ENCODE measurements around the gene NBAS.
A peak's percentile ranks its signal among the peaks of the same experiment; 100 is the strongest.
"Not testable (repeated sequence)": the region's sequence is repeated elsewhere in the genome, so short reads cannot be mapped to it uniquely, and the experiment has no call there.

The NBAS gene

DNA sequence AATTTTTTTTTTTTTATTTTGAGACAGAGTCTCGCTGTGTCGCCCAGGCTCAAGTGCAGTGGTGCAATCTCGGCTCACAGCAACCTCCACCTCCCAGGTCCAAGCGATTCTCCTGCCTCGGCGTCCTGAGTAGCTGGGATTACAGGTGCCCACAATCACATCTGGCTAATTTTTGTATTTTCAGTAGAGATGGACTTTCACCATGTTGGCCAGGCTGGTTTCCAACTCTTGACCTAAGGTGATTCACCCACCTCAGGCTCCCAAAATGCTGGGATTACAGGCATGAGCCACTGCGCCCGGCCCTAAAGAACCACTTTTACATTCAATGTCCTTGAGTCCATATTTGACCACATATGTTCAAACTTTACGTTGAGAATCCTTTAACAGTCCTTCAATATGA, 156.6 kb downstream of the NBAS start:
- DNase-seq = not testable (repeated sequence)

DNA sequence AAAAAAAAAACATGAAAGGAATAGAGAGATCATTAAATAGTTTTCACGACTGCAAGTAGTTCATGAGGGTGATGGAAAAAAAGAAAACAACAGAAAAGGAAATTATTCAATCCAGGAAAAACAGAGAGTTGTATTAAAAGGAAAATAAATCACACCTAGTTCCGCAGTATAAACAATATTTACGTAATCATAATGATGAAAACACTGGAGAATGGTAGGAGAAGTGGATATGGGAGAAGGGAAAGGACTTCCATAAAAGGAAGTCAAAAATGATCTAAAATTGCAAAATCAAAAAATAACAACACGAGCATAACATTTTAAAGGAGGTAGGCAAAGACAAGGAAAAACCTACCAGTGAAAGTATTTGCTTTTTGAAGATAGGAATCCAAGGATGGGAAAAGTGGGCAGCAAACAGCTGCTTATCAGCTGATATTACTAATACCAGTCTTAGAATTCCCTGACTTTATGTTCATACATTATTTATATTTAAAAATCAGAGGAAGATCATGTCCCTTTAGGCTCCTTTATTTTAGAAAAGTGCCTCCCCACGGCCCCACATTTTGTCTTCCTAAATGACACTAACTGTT, 160.8 kb downstream of the NBAS start:
- no peak for DNase-seq

DNA sequence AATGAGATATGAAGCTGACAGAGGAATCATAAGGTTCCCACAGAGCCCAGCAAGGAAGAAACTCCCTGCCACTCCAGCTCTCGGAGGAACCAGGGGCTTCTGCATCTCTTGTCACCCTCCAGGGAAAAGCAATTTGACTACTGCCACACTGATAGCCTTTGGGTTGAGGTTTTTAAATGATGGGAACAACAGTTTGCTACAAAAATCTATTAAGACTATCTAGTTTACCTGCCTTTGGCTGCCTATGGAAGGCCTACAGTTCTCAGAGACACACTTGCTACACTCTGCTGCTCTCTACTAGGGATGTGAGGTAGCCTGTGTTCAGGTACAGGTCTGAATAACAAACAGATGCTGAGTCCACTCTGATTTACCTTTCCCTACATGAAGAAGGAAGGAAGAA, 161.9 kb downstream of the NBAS start:
- DNase-seq = no peak

DNA sequence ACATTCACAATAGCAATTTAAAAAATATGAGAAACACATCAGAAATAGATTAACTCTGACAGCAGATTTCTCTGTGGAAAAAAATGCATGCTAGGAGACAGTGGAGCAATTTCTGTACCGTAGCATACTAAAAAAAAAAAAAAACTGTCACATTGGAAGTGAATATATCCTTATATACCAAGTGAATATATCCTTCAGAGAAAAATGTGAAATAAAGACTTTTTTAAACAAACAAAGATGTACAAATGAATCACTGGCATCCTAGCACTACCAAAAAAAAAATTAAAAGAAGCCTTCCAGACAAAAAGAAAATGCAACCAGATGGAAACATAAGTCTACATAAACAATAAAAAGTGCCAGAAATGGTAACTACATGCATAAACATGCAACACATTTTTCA, 169.4 kb downstream of the NBAS start:
- DNase-seq = no peak

DNA sequence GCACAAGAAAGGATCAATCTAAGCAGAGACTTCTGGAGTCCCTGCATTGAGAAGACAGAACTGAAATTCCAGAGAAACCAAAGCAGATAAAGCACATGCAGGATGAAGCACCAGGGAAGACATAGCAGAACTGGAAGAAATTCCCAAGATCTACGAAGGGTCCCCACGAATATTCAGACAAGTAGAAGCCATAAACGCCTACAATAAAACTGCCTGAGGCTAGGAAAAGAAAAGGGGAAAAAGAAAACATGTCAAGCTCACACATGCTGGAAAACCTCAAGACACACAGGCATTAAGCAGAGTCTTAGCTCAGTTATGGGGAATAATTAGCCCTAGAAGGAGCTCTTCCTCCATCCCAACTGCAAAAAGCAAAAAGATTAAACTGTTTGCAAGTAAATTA, 171.2 kb downstream of the NBAS start:
- DNase-seq = no peak

DNA sequence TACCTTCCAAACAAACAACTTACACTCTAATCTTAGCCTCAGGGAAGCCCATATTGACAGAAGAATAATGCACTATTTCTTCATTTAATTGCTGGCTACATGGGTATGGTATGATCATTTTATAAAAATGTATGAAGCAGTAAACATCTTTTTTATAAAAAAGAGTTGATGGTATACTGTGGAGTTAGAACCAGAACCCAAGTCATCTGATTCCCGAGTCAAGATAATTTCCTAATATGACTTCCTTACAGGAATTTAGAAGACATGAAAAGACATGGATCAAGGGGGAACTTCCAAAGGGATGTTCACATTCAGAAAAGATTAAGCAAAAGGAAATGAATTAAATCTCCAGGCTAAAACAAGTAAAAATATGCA, 171.8 kb downstream of the NBAS start:
- no peak for DNase-seq

DNA sequence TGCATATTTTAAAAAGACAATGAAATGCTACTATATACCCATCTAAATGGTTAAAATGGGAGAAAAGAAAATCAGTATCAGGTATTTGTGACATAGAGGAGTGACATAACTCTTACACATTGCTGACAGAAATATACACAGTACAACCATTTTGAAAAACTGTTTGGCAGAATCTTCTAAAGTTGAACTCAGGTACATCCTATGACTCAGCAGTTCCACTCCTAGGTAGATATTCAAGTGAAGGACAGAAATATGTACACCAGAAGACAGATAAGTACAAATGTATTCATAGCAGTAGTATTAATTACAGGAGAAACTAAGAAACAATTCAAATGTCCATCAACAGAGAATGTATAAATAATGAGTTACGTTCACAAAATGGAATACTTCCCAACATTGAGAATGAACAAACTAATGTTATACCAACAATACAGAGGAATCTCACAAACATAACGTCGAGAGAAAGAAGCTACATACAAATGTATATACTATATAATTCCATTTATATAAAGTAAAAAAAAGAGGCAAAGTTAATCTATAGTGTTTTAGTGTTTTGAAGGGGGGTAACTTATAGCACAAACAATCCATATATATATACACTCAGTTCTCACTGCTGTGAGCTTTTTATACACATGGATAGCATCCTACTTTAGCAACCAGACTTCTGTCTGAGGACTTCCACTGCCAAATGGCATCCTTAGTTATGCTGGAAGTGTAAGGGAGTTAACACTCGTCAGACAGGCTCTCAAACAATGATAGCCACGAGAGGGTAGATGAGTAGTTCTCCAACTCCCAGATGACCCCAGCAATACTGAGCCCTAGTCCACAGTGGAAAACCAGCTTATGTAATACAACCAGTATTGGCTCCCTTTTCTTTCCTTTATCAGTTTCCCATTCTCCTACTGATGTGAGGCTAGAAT, 172.5 kb downstream of the NBAS start:
- no peak for DNase-seq

DNA sequence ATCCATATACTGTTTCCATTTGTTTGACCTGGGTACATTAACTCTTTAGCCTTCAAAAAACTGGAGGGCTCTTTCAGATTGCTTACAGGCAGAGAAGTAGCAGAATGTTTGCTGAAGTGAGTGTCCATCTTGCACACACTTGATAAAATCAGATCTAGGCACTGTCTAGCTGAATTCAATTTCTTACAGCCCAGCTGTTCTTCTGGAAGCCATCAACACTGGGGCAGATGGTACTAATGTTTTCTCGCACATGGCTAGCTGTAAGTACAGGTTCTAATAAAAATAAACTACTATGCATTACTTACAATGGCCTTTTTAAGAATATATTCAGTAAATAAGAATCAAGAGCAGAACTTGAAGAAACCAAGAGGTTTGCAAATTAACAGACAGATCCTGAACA, 175.9 kb downstream of the NBAS start:
- DNase-seq = peak; percentile 4

DNA sequence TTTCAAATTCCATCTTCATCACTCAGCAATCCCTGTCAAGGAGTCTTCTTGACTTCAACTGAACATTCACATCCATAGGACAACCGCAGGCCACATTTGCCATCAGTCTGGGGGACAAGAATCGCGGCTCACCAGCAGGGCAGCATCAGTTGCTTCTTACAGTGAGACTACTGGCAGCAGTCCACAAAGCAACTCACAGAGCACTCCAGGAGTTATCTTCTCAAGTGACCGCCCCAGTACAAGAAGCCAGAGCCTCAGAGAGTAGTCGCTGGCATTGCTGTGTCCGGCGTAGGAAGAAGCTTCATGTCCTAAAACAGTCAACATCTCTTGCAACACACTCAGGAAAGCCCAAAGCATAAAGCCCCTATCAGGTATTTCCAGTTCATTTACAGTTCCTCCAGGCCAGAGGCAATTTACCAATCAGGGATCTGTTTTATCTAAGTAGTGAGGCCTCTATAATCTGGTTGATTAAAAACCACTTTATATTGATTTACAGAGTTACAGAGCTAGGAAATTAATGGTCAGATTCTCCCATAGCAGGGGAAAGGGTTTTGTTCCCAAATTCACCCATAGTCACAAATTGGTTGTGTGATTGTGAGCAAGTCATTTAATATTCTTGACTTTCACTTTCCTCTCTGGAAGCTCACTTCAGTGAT, 177.3 kb downstream of the NBAS start:
- DNase-seq = no peak

DNA sequence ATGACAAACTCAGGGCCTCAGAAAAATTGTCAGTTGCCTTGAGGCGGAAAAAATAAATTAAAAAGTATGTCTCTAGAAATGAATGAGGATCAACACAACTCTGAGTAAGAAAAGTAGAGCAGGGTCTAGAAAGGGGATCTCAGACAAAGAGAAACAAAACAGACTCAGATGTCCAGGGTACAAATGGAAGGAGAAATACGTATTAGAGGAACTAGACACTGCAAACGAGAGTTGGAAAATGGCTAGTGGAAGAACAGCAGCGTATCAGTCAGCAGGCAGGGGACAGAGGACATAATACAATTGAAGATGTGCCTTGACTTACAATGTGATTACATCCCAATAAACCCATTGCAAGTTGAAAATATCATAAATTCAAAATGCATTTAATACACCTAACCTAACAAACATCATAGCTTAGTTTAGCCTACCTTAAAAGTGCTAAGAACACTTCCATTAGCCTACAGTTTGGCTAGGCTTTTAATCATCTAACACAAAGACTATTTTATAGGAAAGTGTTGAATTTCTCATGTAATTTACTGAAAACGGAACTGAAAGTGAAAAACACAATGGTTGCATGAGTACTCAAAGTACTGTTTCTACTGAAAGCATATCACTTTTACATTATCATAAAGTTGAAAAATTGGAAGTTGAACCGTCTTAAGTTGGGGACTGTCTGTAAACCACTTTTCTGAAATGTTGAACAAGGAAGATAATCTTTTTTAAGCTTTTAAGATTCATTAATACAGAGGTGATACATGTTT, 182.8 kb downstream of the NBAS start:
- DNase-seq = no peak

DNA sequence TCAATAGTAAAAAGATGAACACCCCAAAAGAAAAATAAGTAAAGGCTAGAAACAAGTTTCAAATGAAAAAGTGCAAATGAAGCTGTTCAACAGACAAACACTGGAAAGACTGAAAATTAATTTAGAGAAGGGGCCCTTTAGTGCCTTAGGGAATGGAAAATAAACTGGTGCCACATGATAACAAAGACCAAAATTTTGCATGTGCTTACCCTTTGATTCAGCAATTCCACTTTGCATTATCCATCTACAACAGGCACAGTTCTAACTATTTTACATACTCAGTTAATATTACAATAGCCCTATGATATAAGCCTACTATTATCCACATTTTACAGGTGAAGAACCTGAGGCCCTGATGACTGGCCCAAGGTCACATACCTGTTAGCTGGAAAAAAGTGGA, 183.9 kb downstream of the NBAS start:
- no peak for DNase-seq

DNA sequence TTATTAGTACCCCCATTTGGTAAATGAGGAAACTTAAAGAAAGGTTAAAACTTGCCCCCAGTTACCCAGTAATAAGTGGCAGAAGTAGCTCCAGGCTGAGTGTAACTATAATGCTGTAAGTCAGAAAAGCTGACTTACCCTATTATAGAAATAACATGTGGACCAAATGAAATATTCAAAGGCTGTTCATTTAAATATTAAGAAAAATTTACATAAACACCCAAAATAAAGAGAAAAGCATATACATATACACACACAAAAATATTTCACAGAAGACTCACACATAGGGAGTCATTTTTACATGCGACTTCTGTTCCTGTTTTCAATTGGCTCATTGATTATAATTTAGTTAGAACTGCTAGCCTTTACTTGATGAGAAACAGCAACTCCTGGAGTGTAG, 189.1 kb downstream of the NBAS start:
- DNase-seq = no peak

DNA sequence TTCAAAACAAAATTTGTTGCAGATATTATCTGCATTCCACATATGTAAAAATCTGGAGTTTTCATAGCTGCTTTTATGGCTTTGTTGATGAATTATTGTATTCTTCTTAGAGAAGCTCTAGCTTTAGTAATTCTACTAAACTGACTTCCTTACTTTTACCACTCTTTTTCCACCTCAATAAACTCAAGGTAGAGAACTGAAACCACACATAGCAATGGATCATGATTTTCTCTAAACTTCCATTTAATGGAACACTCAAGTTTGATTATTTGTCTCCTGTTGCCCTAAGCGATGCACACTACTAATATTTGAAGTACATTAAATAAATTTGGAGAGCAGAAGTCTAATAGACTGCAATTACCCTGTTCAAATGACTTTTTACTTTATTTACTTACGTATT, 192.0 kb downstream of the NBAS start:
- DNase-seq = no peak

DNA sequence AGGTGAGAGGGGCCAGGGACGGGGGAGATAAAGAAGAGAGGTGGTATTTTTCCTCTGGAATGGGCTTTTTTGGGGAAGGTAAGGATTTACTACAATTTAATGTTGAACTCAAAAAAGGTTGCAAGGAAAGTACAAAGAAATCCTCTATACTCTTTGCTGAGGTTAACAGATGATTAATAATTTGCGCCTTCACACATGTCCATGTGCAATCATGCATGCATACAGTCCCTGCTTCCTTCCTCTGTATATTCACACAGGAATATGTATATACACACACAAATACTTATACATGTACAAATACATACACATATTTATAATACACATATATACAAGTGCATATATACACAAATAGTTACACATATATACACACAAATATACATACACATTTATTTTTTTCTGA, 193.4 kb downstream of the NBAS start:
- no peak for DNase-seq

DNA sequence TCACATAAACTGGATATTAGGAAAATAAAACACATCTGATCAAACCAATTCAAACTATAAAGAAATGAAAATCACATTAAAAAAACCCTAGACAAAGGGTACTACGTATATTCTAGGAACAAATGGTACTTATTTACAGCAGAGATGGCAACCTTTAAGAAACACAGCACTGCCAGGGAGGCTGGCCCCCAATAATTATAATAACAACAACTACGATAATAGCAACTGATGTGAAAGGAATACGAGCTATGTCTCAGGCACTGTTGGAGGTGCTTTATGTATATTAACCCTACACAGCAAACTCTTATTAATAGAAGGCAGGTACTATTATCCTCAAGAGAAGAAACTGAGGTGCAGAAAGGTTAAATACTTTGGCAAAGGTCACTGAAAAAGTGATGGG, 193.9 kb downstream of the NBAS start:
- no peak for DNase-seq

DNA sequence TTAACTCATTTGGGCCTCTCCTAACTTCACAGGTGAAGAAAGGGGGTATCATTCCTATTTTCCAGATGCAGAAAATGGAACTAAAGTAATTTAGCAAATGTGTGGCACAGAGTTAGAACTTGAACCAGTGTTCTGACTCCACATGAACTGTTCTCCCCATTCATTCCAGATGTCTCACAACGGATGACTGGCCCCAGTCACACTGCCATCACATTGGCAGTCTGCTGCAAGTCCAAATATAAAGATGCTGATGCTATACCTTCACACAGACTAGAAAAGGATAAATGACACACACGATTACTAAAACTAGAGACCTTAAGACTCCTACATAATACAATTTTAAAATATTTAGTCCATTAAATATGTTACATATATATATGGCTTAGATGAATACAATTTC, 195.7 kb downstream of the NBAS start:
- DNase-seq = no peak

DNA sequence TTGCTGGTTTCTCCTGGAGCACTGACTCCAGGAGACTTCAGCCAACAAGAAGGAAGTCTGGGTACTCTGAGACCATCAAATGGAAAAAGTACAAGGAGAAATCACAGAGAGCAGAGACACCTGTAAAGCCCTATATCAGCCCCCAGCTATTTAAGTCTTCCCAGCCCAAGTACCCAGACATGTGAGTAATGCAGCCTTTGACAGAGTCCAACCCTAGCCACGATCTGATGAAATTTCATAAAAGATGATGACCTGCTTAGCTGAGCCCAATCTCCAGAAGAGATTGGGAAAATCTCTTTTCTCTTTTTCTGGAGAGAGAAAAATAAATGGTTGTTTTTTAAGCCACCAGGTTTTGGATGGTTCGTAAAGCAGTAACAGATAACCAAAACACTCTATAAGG, 196.6 kb downstream of the NBAS start:
- DNase-seq = no peak

DNA sequence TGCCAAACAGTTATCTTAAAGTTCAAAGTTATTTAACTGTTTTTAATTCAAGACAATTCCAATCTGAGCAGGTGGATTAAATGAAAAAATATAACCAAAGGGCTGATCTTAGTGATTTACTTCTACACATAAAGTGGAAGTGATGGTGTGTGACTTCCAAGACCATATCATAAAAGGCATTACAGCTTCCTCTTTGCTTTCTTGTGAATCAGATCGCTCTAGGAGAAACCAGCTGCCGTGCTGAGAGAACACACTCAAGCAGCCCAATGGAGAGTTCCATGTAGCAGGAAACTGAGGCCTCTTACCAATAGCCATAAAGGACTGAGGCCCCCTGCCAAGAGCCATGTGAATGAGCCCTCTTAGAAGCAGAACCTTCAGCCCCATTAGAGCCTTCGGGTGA, 197.4 kb downstream of the NBAS start:
- DNase-seq = no peak

DNA sequence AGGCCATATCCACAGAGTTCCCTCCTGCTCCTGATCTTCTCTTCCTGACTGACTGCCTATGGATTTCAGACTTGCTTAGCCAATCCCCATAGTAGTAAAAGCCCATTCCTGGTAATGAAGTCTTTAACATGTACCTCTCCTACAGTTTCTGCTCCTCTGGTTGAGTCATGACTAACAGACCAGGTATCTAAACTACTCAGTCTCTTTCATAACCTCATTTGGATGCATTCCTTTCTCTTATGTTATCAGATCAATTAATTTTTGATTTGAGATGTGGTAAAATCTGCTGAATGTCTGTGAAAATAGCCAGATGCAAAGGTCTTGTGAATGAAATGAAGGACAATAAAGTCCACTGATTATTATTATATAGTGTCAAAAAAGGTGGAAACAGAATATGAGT, 198.0 kb downstream of the NBAS start:
- DNase-seq = no peak

DNA sequence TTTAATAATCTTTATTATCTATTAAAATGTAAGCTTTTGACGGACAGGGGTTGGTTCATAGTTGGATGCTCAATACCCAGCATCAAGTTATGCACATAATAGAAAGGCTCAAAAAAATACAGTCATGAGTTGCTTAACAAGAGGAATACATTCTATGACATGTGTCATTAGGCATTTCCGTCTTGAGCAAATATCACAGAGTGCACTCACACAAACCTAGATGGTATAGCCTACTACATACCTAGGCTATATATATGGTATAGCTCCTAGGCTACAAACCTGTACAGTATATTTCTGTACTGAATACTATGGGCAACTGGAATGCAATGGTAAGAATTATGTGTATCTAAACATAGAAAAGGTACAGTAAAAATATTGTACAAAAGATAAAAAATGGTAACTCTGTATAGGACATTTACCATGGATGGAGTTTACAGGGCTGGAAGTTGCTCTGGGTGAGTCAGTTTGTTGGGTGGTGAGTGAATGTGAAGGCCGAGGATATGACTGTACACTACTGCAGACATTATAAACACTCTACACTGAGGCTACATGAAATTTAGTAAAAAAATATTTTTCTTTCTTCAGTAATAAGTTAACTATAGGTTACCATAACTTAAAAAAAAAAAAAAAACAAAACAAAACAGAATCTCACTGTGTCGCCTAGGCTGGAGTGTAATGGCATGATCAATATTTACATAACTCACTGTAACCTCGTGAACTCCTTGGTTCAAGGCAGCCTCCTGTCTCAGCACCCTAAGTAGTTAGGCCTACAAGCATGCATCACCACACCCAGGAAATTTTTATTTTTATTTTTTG, 201.2 kb downstream of the NBAS start:
- no peak for DNase-seq

DNA sequence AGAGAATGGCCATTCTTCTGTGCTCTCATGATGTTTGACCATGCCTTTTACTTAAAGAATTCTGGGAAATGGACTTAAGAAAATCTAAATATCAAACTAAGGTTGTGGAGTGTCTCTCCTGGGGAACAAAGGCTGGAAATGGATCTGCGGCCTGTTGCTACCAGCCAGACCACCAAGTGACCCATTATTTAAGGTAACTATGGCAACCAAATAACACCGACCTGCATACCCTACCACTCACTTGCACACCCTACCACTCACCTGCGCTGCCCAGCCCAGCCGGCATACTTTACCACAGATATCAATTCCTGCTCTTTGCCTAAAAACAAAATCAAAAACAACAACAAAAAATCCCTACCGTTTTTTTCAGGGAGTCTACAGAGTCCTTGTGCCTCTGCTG, 203.2 kb downstream of the NBAS start:
- no peak for DNase-seq

DNA sequence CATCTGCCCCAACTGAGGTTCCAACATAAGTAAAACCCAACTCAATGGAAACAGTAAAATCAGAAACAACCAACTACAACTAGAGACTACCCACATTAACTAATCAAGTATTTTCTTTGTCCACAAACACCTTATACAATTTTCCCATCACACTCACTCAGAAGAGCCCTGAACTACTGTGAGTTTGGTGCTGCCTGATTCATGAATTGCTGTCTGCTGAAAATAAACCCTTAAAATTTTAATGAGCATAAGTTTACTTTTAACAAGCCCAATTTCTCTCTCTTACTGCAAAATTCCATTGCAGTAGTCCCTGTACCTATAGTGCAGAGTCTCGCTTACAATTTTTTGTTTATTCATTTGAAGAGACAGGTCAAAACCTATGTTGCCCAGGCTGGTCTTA, 203.9 kb downstream of the NBAS start:
- DNase-seq = no peak

DNA sequence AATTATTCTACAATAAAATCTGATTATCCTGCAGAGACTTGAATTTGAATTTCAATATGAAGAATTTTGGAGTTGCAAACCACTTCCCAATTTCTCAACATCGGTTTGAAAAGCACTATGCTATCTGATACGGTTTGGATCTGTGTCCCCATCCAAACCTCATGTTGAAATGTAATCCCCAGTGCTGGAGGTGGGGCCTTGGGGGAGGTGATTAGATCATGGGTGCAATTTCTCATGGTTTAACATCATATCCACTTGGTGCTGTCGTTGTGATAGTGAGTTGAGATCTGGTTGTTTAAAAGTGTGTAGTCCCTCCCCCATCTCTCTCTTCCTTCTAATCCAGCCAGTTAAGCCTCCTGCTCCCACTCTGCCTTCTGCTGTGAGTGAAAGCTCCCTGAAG, 205.7 kb downstream of the NBAS start:
- no peak for DNase-seq
